ENCODE results near the gene MLIP.

GRCh38 chr6:54299542-54300269, 188.5 kb downstream of the MLIP start:
- TF ChIP-seq CTCF (IDR thresholded peaks at IDR 0.05) (no peak), EZH2phosphoT487 (IDR thresholded peaks at IDR 0.05) (no peak), EZH2 (IDR thresholded peaks at IDR 0.05) (no peak)

All from neural progenitor cell (in vitro differentiated cells).